Measurements from ENCODE around the gene PLB1. TPM values are rescaled to one million over a fixed set of nuclear protein-coding genes. Genes with fewer than 3 reads are reported as not detected.
"Not testable (repeated sequence)": the region's sequence is repeated elsewhere in the genome, so short reads cannot be mapped to it uniquely, and the experiment has no call there.

PLB1 gene
- total and polyA plus RNA-seq, 7 experiments from 2014 or later: 0.47 to 6.4 (median 1.2) TPM

DNA sequence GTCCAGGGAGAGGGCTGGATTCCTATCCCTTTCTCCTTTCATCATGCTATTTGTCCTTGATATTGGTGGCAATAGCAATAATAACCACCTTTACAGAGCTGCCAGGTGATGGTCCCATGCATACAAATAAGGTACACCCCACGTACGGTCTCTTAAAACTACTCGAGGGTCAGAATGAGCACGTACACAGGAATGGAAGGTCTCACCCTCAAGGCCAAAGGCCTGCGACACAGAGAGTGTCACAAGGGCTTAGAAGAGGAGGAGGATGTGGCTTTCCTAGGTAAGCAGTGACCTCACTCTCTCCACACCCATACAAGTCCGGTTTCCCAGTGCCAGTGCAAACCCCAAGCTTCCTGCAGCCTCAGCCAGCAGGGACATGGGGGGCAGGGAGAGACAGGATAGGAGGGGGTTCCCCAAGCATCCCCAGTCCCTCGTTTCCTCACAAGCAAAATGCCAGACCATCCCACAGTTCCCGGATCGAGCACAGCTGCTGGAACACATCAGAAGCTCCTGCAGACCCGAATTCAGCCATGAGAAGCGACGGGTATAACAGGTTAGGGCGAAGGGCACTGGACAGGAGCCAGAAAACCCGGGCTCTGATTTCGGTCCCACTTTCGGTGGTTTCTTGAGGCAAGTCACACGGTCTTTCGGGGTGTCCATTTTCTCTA, 49.2 kb downstream of the PLB1 start:
- intact Hi-C loops (cut with micrococcal nuclease): no loop called here
- DNase-seq: peak in 1 of 9 donors; percentile 31
- no peaks in the 10 kb centered on the region for H3K27me3 ChIP-seq (ENCODE audit: control insufficient read depth in 2 of 2, insufficient read depth in 2 of 2, low read length in 2 of 2)
- ChIA-PET CTCF (interaction anchor here (0.8 kb wide), 1 partner anchor 12 kb away, joined by 3 read pairs; no protein-coding TSS in a partner anchor), POLR2A (no interaction called here)
- H3K9me3 ChIP-seq (ENCODE audit: control insufficient read depth in 2 of 3, low read length in 3 of 3): no peaks in the 10 kb centered on the region
- no peak overlapping the region for H3K27ac ChIP-seq (ENCODE audit: low read depth, low read length)
- peak; percentile 69 for ATAC-seq
- H3K27ac Mint-ChIP-seq: peak overlapping the region in 2 of 9 donors; percentile 15 to 82
- no peak overlapping the region for H3K4me3 ChIP-seq (ENCODE audit: low read length)
- peak overlapping the region in 1 of 10 donors; percentile 63 for H3K4me3 Mint-ChIP-seq
- peaks cover 0 to 38% (median 9%) of the 10 kb centered on the region in 7 donors for H3K4me1 Mint-ChIP-seq
- H3K36me3 ChIP-seq (ENCODE audit: control insufficient read depth in 2 of 3, insufficient read depth in 3 of 3, low read length in 3 of 3): no peaks in the 10 kb centered on the region
- peaks cover 0 to 34% of the 10 kb centered on the region in 2 donors for H3K4me1 ChIP-seq (ENCODE audit: control insufficient read depth in 2 of 2, insufficient read depth in 2 of 2, low read length in 2 of 2)
- no peaks in the 10 kb centered on the region for H3K9me3 Mint-ChIP-seq
- no peaks in the 10 kb centered on the region for H3K36me3 Mint-ChIP-seq
- no peaks in the 10 kb centered on the region for H3K27me3 Mint-ChIP-seq

DNA sequence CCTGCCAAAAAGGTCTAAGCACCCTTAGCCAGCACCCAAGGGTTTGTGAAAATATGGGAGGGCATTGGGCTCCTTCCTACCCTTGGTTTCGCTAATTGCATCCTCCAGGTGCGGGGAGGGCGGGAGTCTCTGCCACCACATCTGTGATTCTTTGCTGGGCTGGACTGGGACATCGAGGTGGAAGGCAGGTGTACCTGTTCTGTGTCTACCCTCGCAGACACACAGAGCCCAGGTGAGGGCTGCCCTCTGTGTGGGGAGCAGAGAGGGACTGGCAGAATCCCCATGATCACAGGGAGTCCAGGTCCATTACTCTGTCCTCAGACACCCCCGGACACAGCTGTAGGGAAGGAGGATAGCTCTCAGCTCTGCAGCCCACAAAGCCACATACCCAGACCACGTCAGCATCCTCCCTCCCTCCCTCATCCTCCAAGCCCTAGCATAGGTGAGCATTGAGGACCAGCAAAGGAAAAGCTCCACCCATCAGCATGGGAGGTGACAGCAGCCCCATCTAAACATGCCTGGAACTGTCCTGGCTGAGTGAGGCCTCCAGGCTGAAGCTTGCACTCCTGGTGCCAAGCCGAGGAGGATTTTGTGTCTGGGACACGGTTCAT, 49.8 kb downstream of the PLB1 start:
- no peak overlapping the region for H3K4me3 ChIP-seq (ENCODE audit: low read length)
- no peaks in the 10 kb centered on the region for H3K27me3 ChIP-seq (ENCODE audit: control insufficient read depth in 2 of 2, insufficient read depth in 2 of 2, low read length in 2 of 2)
- Mint-ChIP-seq H3K36me3 (no peaks in the 10 kb centered on the region), H3K9me3 (no peaks in the 10 kb centered on the region), H3K4me1 (peaks cover 0 to 38% (median 9%) of the 10 kb centered on the region in 7 donors), H3K27me3 (no peaks in the 10 kb centered on the region), H3K4me3 (peak overlapping the region in 1 of 10 donors; percentile 63), H3K27ac (peak overlapping the region in 1 of 9 donors; percentile 82)
- peaks cover 0 to 34% of the 10 kb centered on the region in 2 donors for H3K4me1 ChIP-seq (ENCODE audit: control insufficient read depth in 2 of 2, insufficient read depth in 2 of 2, low read length in 2 of 2)
- CTCF ChIA-PET: no interaction called here
- ATAC-seq (peak; percentile 49), DNase-seq (peak in 1 of 9 donors; percentile 54)
- intact Hi-C loops (cut with micrococcal nuclease): no loop called here
- H3K27ac ChIP-seq (ENCODE audit: low read depth, low read length): no peak overlapping the region
- H3K9me3 ChIP-seq (ENCODE audit: control insufficient read depth in 2 of 3, low read length in 3 of 3): no peaks in the 10 kb centered on the region
- POLR2A ChIA-PET: no interaction called here
- no peaks in the 10 kb centered on the region for H3K36me3 ChIP-seq (ENCODE audit: control insufficient read depth in 2 of 3, insufficient read depth in 3 of 3, low read length in 3 of 3)

DNA sequence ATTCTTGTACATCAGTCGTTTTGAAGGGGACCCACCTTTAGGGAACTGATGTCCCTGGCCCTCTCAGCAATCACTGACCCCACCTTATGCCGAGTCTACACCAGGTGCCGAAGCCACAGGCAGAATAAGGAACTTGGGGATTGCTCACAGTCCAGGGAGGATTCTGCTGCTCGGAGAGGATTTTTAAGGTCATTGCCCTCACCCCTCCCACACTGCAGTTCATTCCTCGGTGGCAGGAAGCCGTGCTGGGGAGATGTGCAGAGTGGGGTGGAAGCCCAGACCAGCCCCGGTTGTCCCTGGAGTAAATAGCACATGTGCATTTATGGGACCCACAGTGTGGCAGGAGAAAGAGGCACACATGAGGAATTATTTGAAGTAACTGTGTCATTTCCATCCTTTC, 50.4 kb downstream of the PLB1 start:
- no peaks in the 10 kb centered on the region for H3K36me3 ChIP-seq (ENCODE audit: control insufficient read depth in 2 of 3, insufficient read depth in 3 of 3, low read length in 3 of 3)
- H3K27me3 ChIP-seq (ENCODE audit: control insufficient read depth in 2 of 2, insufficient read depth in 2 of 2, low read length in 2 of 2): no peaks in the 10 kb centered on the region
- ATAC-seq (no peak), DNase-seq (no peak)
- intact Hi-C loops (cut with micrococcal nuclease): no loop called here
- peak overlapping the region in 1 of 9 donors; percentile 82 for H3K27ac Mint-ChIP-seq
- H3K36me3 Mint-ChIP-seq: no peaks in the 10 kb centered on the region
- peaks cover 0 to 34% of the 10 kb centered on the region in 2 donors for H3K4me1 ChIP-seq (ENCODE audit: control insufficient read depth in 2 of 2, insufficient read depth in 2 of 2, low read length in 2 of 2)
- H3K9me3 ChIP-seq (ENCODE audit: control insufficient read depth in 2 of 3, low read length in 3 of 3): no peaks in the 10 kb centered on the region
- ChIA-PET POLR2A (no interaction called here), CTCF (no interaction called here)
- H3K4me3 ChIP-seq (ENCODE audit: low read length): no peak overlapping the region
- H3K9me3 Mint-ChIP-seq: no peaks in the 10 kb centered on the region
- no peaks in the 10 kb centered on the region for H3K27me3 Mint-ChIP-seq
- H3K4me3 Mint-ChIP-seq: peak overlapping the region in 1 of 10 donors; percentile 63
- H3K4me1 Mint-ChIP-seq: peaks cover 0 to 39% (median 9%) of the 10 kb centered on the region in 7 donors
- no peak overlapping the region for H3K27ac ChIP-seq (ENCODE audit: low read depth, low read length)

DNA sequence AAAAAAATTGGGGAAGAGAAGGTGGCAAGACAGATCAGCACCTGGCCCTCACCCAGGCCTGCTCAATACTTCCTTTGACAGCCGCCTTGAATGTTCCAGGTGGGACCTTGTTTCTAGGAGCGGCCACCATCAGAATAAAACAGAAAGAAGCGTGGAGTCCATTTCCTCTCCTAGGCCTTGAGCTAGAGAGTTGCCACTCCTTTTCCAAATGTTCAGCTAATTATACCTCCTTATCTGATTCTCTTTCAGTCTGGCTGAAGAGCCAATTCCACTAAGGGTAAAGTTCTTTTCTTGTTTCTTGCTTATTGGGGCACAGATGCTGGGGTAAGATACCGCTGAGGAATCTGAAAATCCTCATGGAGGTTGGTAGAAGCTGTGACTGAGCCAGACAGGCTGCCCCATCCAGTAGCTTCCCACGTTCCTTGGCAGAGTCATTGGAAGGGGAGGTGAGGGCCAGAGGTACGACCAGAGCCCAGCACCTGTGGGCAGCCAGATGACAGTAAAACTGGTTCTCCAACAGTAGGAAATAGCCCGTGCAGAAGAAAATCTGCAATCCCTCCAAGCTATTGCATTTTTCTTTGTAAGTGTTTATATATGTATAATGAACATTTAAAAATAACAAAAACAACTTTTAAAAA, 51.5 kb downstream of the PLB1 start:
- DNase-seq: no peak
- no peak overlapping the region for H3K27ac ChIP-seq (ENCODE audit: low read depth, low read length)
- CTCF ChIA-PET: no interaction called here

DNA sequence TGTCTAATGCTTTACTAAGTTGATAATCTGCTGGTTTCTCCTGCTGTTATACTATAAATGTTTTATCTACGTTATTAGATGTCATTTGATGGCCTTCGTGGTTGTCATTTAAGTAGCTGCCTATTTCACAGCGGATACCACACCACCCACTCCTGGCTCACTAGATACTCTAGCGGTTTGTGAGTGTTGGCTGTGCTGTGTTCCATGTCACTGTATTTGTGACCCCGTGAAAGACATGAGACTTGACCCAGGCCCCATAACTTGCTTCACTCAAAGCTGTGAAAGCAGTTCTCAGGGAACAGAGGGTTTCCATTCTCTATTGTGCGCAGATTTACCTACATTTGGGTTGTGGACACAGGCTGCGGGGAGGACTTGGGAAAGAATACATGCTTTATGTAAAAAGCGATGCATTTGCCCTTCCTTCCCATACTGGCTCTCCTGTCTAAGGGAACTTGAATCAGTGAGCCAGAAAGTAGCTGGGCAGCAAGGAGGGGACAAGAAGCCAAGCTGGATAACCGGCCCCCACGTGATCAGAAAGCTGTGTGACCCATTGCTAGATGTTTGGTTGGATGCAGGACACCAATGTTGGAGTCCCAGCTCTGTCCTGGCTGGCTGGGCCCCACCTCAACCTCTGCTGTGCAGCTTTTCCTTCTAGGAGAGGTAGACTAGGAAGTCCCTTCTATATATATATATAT, 52.2 kb downstream of the PLB1 start:
- ChIA-PET POLR2A (no interaction called here), CTCF (no interaction called here)
- H3K27ac Mint-ChIP-seq: no peak overlapping the region
- ATAC-seq: peak; percentile 60
- intact Hi-C loops (cut with micrococcal nuclease): no loop called here
- H3K36me3 Mint-ChIP-seq: no peaks in the 10 kb centered on the region
- Histone ChIP-seq H3K9me3 (ENCODE audit: control insufficient read depth in 2 of 3, low read length in 3 of 3) (no peaks in the 10 kb centered on the region), H3K27me3 (ENCODE audit: control insufficient read depth in 2 of 2, insufficient read depth in 2 of 2, low read length in 2 of 2) (no peaks in the 10 kb centered on the region), H3K4me1 (ENCODE audit: control insufficient read depth in 2 of 2, insufficient read depth in 2 of 2, low read length in 2 of 2) (peaks cover 0 to 34% of the 10 kb centered on the region in 2 donors), H3K36me3 (ENCODE audit: control insufficient read depth in 2 of 3, insufficient read depth in 3 of 3, low read length in 3 of 3) (no peaks in the 10 kb centered on the region), H3K27ac (ENCODE audit: low read depth, low read length) (no peak overlapping the region), H3K4me3 (ENCODE audit: low read length) (no peak overlapping the region)
- no peak for DNase-seq
- no peak overlapping the region for H3K4me3 Mint-ChIP-seq
- no peaks in the 10 kb centered on the region for H3K27me3 Mint-ChIP-seq
- H3K4me1 Mint-ChIP-seq: peaks cover 0 to 48% (median 9%) of the 10 kb centered on the region in 7 donors
- no peaks in the 10 kb centered on the region for H3K9me3 Mint-ChIP-seq

More for the DNA sequence above, 51.5 kb downstream of the PLB1 start:
- no peaks in the 10 kb centered on the region for H3K27me3 Mint-ChIP-seq
- no peak overlapping the region for H3K4me3 Mint-ChIP-seq
- H3K4me1 ChIP-seq (ENCODE audit: control insufficient read depth in 2 of 2, insufficient read depth in 2 of 2, low read length in 2 of 2): peaks cover 0 to 34% of the 10 kb centered on the region in 2 donors
- intact Hi-C loops (cut with micrococcal nuclease): no loop called here
- H3K27ac Mint-ChIP-seq: peak overlapping the region in 1 of 9 donors; percentile 12
- peaks cover 0 to 50% (median 9%) of the 10 kb centered on the region in 7 donors for H3K4me1 Mint-ChIP-seq
- POLR2A ChIA-PET: no interaction called here
- no peaks in the 10 kb centered on the region for H3K9me3 ChIP-seq (ENCODE audit: control insufficient read depth in 2 of 3, low read length in 3 of 3)
- H3K4me3 ChIP-seq (ENCODE audit: low read length): no peak overlapping the region
- no peaks in the 10 kb centered on the region for H3K36me3 Mint-ChIP-seq
- no peaks in the 10 kb centered on the region for H3K36me3 ChIP-seq (ENCODE audit: control insufficient read depth in 2 of 3, insufficient read depth in 3 of 3, low read length in 3 of 3)
- H3K27me3 ChIP-seq (ENCODE audit: control insufficient read depth in 2 of 2, insufficient read depth in 2 of 2, low read length in 2 of 2): no peaks in the 10 kb centered on the region
- no peak for ATAC-seq
- no peaks in the 10 kb centered on the region for H3K9me3 Mint-ChIP-seq

DNA sequence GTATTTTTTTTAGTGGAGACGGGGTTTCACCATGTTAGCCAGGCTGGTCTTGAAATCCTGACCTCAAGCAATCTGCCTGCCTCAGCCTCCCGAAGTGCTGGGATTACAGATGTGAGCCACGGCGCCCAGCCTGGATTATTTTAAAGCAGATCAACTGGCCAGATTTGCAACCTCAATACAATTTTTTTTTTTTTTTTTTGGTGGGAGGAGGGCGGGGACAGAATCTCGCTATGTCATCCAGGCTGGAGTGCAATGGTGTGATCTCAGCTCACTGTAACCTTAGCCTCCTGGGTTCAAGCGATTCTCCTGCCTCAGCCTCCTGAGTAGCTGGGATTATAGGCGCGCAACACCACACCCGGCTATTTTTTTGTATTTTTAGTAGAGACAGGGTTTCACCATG, 54.5 kb downstream of the PLB1 start:
- H3K27ac Mint-ChIP-seq; H3K27me3 ChIP-seq (ENCODE audit: control insufficient read depth in 2 of 2, insufficient read depth in 2 of 2, low read length in 2 of 2); DNase-seq; H3K36me3 Mint-ChIP-seq; H3K4me3 ChIP-seq (ENCODE audit: low read length); POLR2A ChIA-PET; H3K36me3 ChIP-seq (ENCODE audit: control insufficient read depth in 2 of 3, insufficient read depth in 3 of 3, low read length in 3 of 3); ATAC-seq; CTCF ChIA-PET; H3K9me3 ChIP-seq (ENCODE audit: control insufficient read depth in 2 of 3, low read length in 3 of 3); H3K27ac ChIP-seq (ENCODE audit: low read depth, low read length); H3K27me3 Mint-ChIP-seq; H3K4me3 Mint-ChIP-seq; H3K9me3 Mint-ChIP-seq; intact Hi-C loops (cut with micrococcal nuclease): not testable (repeated sequence)
- H3K4me1 ChIP-seq (ENCODE audit: control insufficient read depth in 2 of 2, insufficient read depth in 2 of 2, low read length in 2 of 2): peaks cover 0 to 18% of the 10 kb centered on the region in 2 donors
- H3K4me1 Mint-ChIP-seq: peaks cover 0 to 30% (median 0%) of the 10 kb centered on the region in 7 donors

Data from naive thymus-derived CD4-positive, alpha-beta T cell (primary cell).